H1 (cell line): ENCODE results near the gene ARHGAP26. TPM values are rescaled to one million over a fixed set of nuclear protein-coding genes. Genes with fewer than 3 reads are reported as not detected.

Experiments used
- BRCA1 ChIP-seq: IDR thresholded peaks from 2 replicates; pipeline ENCODE4 v1.6.1; 2012; ENCODE audit warnings: low read depth, low read length, improper control_type of control experiment
- CHD2 ChIP-seq: IDR thresholded peaks from 2 replicates; pipeline ENCODE4 v1.6.1; 2012; ENCODE audit warnings: low read length, improper control_type of control experiment
- CREB1 ChIP-seq: IDR thresholded peaks from 2 replicates; pipeline ENCODE4 v1.6.1; 2012; ENCODE audit warnings: inconsistent platforms
- HDAC6 ChIP-seq: IDR thresholded peaks from one replicate; pipeline ENCODE4 v1.7.1; 2012; ENCODE audit warnings: low read depth, mild to moderate bottlenecking, inconsistent platforms, low read length, moderate library complexity
- SUZ12 ChIP-seq: fragments of 200-600 bp; sonication (generic); IDR thresholded peaks from 2 replicates; pipeline ENCODE4 v1.6.1; 2012; ENCODE audit warnings: mild to moderate bottlenecking, inconsistent platforms, low read length, moderate library complexity, mixed read lengths
- USF2 ChIP-seq: IDR thresholded peaks from 2 replicates; pipeline ENCODE4 v1.6.1; 2011; ENCODE audit warnings: low read length, improper control_type of control experiment
- polyA plus RNA-seq, 7 experiments: library from polyadenylated mRNA; depleted of rRNA in 3 of 7; stranded (reverse) in 5 of 7; unstranded in 2 of 7; fragments of >200 nt in 5 of 7; fragments of 200-250 nt in 2 of 7; gene quantifications; 1 replicate in 5 of 7; 2 replicates in 1 of 7; 4 replicates in 1 of 7; pipeline versions ENCODE4 v1.2.1 to v1.2.3, GENCODE V29; 2011 to 2013; ENCODE audit warnings: missing spikeins in 2 of 7, mixed read lengths in 2 of 7
- total RNA-seq: library from RNA; stranded (reverse); fragmentation: NEBNext Ultra II Directional; extraction: Animal tissue kit (Norgen Biotek cat#: 25700); gene quantifications from 2 replicates; pipeline ENCODE4 v1.2.1, GENCODE V29; 2021
- TF ChIP-seq, protein P1 (sequence below): fragments of 300-600 bp; sonication (generic); IDR thresholded peaks from 2 replicates; pipeline ENCODE4 v1.7.1; 2012; ENCODE audit warnings: low read length, moderate library complexity, mild to moderate bottlenecking, inconsistent platforms; ENCODE audit not compliant: insufficient replicate concordance

Gene ARHGAP26
- total and polyA plus RNA-seq, 2 of the 8 experiments (the other 6 are each of a cell fraction or from before 2014, with no cell fraction given), result 7.1 to 24.8 TPM

- TF ChIP-seq USF2 (no peak), BRCA1 (no peak), HDAC6 (no peak), CHD2 (no peak), CREB1 (no peak), SUZ12 (no peak)
- TF ChIP-seq, protein P1, sequence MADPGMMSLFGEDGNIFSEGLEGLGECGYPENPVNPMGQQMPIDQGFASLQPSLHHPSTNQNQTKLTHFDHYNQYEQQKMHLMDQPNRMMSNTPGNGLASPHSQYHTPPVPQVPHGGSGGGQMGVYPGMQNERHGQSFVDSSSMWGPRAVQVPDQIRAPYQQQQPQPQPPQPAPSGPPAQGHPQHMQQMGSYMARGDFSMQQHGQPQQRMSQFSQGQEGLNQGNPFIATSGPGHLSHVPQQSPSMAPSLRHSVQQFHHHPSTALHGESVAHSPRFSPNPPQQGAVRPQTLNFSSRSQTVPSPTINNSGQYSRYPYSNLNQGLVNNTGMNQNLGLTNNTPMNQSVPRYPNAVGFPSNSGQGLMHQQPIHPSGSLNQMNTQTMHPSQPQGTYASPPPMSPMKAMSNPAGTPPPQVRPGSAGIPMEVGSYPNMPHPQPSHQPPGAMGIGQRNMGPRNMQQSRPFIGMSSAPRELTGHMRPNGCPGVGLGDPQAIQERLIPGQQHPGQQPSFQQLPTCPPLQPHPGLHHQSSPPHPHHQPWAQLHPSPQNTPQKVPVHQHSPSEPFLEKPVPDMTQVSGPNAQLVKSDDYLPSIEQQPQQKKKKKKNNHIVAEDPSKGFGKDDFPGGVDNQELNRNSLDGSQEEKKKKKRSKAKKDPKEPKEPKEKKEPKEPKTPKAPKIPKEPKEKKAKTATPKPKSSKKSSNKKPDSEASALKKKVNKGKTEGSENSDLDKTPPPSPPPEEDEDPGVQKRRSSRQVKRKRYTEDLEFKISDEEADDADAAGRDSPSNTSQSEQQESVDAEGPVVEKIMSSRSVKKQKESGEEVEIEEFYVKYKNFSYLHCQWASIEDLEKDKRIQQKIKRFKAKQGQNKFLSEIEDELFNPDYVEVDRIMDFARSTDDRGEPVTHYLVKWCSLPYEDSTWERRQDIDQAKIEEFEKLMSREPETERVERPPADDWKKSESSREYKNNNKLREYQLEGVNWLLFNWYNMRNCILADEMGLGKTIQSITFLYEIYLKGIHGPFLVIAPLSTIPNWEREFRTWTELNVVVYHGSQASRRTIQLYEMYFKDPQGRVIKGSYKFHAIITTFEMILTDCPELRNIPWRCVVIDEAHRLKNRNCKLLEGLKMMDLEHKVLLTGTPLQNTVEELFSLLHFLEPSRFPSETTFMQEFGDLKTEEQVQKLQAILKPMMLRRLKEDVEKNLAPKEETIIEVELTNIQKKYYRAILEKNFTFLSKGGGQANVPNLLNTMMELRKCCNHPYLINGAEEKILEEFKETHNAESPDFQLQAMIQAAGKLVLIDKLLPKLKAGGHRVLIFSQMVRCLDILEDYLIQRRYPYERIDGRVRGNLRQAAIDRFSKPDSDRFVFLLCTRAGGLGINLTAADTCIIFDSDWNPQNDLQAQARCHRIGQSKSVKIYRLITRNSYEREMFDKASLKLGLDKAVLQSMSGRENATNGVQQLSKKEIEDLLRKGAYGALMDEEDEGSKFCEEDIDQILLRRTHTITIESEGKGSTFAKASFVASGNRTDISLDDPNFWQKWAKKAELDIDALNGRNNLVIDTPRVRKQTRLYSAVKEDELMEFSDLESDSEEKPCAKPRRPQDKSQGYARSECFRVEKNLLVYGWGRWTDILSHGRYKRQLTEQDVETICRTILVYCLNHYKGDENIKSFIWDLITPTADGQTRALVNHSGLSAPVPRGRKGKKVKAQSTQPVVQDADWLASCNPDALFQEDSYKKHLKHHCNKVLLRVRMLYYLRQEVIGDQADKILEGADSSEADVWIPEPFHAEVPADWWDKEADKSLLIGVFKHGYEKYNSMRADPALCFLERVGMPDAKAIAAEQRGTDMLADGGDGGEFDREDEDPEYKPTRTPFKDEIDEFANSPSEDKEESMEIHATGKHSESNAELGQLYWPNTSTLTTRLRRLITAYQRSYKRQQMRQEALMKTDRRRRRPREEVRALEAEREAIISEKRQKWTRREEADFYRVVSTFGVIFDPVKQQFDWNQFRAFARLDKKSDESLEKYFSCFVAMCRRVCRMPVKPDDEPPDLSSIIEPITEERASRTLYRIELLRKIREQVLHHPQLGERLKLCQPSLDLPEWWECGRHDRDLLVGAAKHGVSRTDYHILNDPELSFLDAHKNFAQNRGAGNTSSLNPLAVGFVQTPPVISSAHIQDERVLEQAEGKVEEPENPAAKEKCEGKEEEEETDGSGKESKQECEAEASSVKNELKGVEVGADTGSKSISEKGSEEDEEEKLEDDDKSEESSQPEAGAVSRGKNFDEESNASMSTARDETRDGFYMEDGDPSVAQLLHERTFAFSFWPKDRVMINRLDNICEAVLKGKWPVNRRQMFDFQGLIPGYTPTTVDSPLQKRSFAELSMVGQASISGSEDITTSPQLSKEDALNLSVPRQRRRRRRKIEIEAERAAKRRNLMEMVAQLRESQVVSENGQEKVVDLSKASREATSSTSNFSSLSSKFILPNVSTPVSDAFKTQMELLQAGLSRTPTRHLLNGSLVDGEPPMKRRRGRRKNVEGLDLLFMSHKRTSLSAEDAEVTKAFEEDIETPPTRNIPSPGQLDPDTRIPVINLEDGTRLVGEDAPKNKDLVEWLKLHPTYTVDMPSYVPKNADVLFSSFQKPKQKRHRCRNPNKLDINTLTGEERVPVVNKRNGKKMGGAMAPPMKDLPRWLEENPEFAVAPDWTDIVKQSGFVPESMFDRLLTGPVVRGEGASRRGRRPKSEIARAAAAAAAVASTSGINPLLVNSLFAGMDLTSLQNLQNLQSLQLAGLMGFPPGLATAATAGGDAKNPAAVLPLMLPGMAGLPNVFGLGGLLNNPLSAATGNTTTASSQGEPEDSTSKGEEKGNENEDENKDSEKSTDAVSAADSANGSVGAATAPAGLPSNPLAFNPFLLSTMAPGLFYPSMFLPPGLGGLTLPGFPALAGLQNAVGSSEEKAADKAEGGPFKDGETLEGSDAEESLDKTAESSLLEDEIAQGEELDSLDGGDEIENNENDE, result no peak
Observed at GRCh38 chr5:143116814-143117213, 346.6 kb downstream of the ARHGAP26 start (continued).
